GM18505 (cell line): ENCODE results near the gene ATP5MC3.
"Not testable (repeated sequence)": the region's sequence is repeated elsewhere in the genome, so short reads cannot be mapped to it uniquely, and the experiment has no call there.

Experiments
- ATAC-seq: cut with Tn5 transposase; IDR thresholded peaks from one replicate; pipeline ENCODE4 v1.9.1; 2021; ENCODE audit not compliant: unreplicated experiment
- POLR2A ChIP-seq: IDR thresholded peaks from 4 replicates; pipeline ENCODE4 v1.6.1; 2011; ENCODE audit warnings: borderline replicate concordance; ENCODE audit not compliant: insufficient read depth, insufficient read length; ENCODE audit errors: extremely low read depth

Gene ATP5MC3

GRCh38 chr2:175181104-175181876 lies at the start of gene ATP5MC3:
Gene ATP5MC3 (minus strand): TSS chr2:175181710. CDS start chr2:175181393, 317 bp downstream.
- ATAC-seq: peak; percentile 84
- peak; percentile 91 for TF ChIP-seq POLR2A

- ATAC-seq: not testable (repeated sequence)
Measured at GRCh38 chr2:175228601-175229000, 47.1 kb upstream of the ATP5MC3 start.

GRCh38 chr2:175228179-175228578 lies 46.7 kb upstream of the ATP5MC3 start:
- TF ChIP-seq POLR2A: no peak
- ATAC-seq: no peak

GRCh38 chr2:175227393-175227792 lies 45.9 kb upstream of the ATP5MC3 start:
- no peak for ATAC-seq
- TF ChIP-seq POLR2A: no peak

GRCh38 chr2:175220075-175220474 lies 38.6 kb upstream of the ATP5MC3 start:
- ATAC-seq: no peak

GRCh38 chr2:175218551-175218950 lies 37.0 kb upstream of the ATP5MC3 start:
- TF ChIP-seq POLR2A: no peak
- ATAC-seq: no peak

More at GRCh38 chr2:175220075-175220474, 38.6 kb upstream of the ATP5MC3 start:
- no peak for TF ChIP-seq POLR2A

GRCh38 chr2:175207741-175208438 lies 26.4 kb upstream of the ATP5MC3 start:
- no peak for TF ChIP-seq POLR2A
- ATAC-seq: no peak

GRCh38 chr2:175206866-175207265 lies 25.4 kb upstream of the ATP5MC3 start:
- TF ChIP-seq POLR2A: no peak

GRCh38 chr2:175205523-175205922 lies 24.0 kb upstream of the ATP5MC3 start:
- TF ChIP-seq POLR2A: no peak
- ATAC-seq: no peak

More at GRCh38 chr2:175206866-175207265, 25.4 kb upstream of the ATP5MC3 start:
- no peak for ATAC-seq

GRCh38 chr2:175203621-175204496 lies 22.3 kb upstream of the ATP5MC3 start:
- ATAC-seq: peak; percentile 53
- TF ChIP-seq POLR2A: no peak

- ATAC-seq: no peak
Measured at GRCh38 chr2:175195012-175195411, 13.5 kb upstream of the ATP5MC3 start.

GRCh38 chr2:175188761-175189160 lies 7.3 kb upstream of the ATP5MC3 start:
- no peak for TF ChIP-seq POLR2A
- no peak for ATAC-seq

More at GRCh38 chr2:175195012-175195411, 13.5 kb upstream of the ATP5MC3 start:
- no peak for TF ChIP-seq POLR2A

- no peak for TF ChIP-seq POLR2A
- ATAC-seq: no peak
Measured at GRCh38 chr2:175187378-175187777, 5.9 kb upstream of the ATP5MC3 start.
